Measurements from ENCODE around the gene RBM15. TPM values are rescaled to one million over a fixed set of nuclear protein-coding genes. Genes with fewer than 3 reads are reported as not detected.

RBM15 gene
- total and polyA plus RNA-seq, 2 of the 13 experiments (the other 11 are each of a cell fraction or from before 2014, with no cell fraction given), result 13.5 to 36.4 TPM

DNA sequence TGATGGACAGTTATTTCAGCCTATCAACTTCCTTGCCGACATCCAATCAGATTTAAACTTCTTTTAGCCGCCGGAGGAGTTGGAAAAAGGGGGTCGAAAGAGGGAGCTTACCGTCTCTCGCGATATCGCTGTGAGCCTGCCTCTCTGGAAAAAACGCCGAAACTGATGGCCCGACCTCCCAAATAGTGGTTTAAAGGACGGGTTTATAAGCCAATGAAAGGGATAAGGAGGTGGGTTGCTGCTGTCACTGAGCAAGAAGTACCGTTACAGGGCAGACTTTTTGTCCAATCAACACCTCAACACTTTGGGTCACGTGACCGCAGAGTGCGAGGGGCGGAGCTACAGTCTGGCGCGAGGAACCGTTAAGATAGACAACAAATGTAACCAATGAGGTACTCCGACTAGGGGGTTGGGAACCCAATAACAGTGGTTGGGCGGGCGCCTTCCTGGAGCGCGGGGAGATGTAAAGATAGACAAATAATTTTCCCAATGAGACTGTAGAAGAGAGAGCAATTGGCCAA is at the start of gene RBM15 (continued):
- TF ChIP-seq, protein P1, sequence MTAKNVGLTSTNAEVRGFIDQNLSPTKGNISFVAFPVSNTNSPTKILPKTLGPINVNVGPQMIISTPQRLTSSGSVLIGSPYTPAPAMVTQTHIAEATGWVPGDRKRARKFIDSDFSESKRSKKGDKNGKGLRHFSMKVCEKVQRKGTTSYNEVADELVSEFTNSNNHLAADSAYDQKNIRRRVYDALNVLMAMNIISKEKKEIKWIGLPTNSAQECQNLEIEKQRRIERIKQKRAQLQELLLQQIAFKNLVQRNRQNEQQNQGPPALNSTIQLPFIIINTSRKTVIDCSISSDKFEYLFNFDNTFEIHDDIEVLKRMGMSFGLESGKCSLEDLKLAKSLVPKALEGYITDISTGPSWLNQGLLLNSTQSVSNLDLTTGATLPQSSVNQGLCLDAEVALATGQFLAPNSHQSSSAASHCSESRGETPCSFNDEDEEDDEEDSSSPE (CRISPR knock-in tag; IDR thresholded peaks at IDR 0.05), result peak; percentile 94
- TF ChIP-seq, protein P2, sequence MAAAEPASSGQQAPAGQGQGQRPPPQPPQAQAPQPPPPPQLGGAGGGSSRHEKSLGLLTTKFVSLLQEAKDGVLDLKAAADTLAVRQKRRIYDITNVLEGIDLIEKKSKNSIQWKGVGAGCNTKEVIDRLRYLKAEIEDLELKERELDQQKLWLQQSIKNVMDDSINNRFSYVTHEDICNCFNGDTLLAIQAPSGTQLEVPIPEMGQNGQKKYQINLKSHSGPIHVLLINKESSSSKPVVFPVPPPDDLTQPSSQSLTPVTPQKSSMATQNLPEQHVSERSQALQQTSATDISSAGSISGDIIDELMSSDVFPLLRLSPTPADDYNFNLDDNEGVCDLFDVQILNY (CRISPR knock-in tag; conservative IDR thresholded peaks at IDR 0.05), result peak; percentile 78
- peak; percentile 84 for TF ChIP-seq ATF1 (CRISPR knock-in tag; IDR thresholded peaks at IDR 0.05)
- TF ChIP-seq RAD51 (IDR thresholded peaks at IDR 0.05; ENCODE audit: borderline replicate concordance), result peak; percentile 99
- TF ChIP-seq ZNF124 (CRISPR knock-in tag; IDR thresholded peaks at IDR 0.05), result no peak

DNA sequence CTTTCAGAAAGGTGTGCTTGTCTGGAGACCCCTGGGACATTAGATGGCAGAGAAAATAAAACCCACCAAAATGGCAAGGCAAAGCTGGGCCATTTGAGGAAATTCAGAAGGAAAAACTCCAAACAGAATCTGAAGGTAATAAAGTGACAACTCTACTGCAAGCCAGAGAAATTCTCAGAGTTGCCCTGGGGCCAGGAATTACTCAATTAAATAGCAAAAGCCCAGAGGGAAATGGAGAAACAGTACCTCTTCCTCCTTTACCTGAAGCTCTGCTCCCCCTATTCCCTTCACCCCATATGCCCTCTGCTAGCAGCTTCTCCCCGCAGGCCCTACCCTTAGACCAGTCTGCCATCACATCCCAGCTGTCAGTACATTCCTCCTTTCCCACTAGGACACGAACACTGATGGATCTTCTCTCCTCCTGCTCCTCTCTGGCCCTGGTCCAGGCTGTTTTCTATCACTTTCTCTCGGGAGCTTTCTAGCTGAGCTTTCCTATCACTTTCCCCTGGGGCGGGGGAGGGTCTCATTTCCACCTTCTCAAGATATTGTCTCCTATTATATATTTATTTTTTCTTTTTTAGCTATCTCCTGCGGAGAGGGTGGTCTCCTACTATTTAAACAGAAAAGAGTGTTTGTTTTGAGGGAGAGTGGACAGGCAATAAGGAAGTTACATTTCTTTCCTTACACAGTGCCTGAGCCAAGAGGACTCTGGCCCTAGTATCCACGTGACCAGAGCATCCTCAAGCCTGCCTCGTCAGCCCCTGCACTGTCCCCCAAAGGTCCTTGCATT is 47.7 kb upstream of the RBM15 start:
- Histone ChIP-seq H3K9ac (ENCODE audit: insufficient read depth, low read depth, low read length) (no peak overlapping the region), H3K9me3 (ENCODE audit: low read length) (no peaks in the 10 kb centered on the region), H3K4me2 (ENCODE audit: low read depth, low read length) (no peak overlapping the region), H3K79me2 (ENCODE audit: insufficient read depth, low read length) (no peaks in the 10 kb centered on the region), H3K4me1 (ENCODE audit: insufficient read depth, low read length) (peaks cover 7% of the 10 kb centered on the region; the same call in 1 of the 2 replicates), H3K27me3 (ENCODE audit: control insufficient read depth in 1 of 2, insufficient read depth in 2 of 2, low read length in 2 of 2) (peaks cover 0 to 6% of the 10 kb centered on the region in 2 experiments; a peak in 2 of 5 replicates), H2AFZ (ENCODE audit: low read length) (no peak overlapping the region), H3K4me3 (replicated peaks in 1 of 3; ENCODE audit: insufficient read depth in 1 of 3, low read depth in 2 of 3, low read length in 3 of 3) (no peak overlapping the region), H3K36me3 (replicated peaks in 1 of 2; ENCODE audit: control insufficient read depth in 1 of 2, insufficient read depth in 2 of 2, low read length in 2 of 2) (no peaks in the 10 kb centered on the region), H4K20me1 (ENCODE audit: insufficient read depth, low read length) (no peaks in the 10 kb centered on the region), H3K27ac (ENCODE audit: extremely low read length, insufficient read depth, low read length) (no peak overlapping the region)
- ChIA-PET POLR2A (no interaction called here), CTCF (ENCODE audit: low intra/inter-chr PET ratio, low total read pairs) (no interaction called here)
- intact Hi-C loops (cut with micrococcal nuclease; ENCODE audit: unreplicated experiment), result no loop called here
- in situ Hi-C loops (cut with HindIII; ENCODE audit: extremely low pct_ligation_motif_present, low pct_unique_long_range_greater_than_20kb), result no loop called here
- no peak for FAIRE-seq
- no peak for DNase-seq (ENCODE audit: low spot score)
- ATAC-seq, result no peak
- 3% methylated on average over 7 of the region's 7 CpGs for WGBS (ENCODE audit: low lambda C conversion rate)
- no TSS peak for BruUV-seq (replicated peaks)
- TF ChIP-seq SNAI1 (CRISPR knock-in tag; IDR thresholded peaks at IDR 0.05; ENCODE audit: borderline replicate concordance) (no peak), ZNF296 (CRISPR knock-in tag; conservative IDR thresholded peaks at IDR 0.05) (no peak), HNRNPL (IDR thresholded peaks at IDR 0.05; ENCODE audit: low read depth, low read length) (no peak), ZBTB38 (CRISPR knock-in tag; IDR thresholded peaks at IDR 0.05) (no peak)
- TF ChIP-seq, protein P3, sequence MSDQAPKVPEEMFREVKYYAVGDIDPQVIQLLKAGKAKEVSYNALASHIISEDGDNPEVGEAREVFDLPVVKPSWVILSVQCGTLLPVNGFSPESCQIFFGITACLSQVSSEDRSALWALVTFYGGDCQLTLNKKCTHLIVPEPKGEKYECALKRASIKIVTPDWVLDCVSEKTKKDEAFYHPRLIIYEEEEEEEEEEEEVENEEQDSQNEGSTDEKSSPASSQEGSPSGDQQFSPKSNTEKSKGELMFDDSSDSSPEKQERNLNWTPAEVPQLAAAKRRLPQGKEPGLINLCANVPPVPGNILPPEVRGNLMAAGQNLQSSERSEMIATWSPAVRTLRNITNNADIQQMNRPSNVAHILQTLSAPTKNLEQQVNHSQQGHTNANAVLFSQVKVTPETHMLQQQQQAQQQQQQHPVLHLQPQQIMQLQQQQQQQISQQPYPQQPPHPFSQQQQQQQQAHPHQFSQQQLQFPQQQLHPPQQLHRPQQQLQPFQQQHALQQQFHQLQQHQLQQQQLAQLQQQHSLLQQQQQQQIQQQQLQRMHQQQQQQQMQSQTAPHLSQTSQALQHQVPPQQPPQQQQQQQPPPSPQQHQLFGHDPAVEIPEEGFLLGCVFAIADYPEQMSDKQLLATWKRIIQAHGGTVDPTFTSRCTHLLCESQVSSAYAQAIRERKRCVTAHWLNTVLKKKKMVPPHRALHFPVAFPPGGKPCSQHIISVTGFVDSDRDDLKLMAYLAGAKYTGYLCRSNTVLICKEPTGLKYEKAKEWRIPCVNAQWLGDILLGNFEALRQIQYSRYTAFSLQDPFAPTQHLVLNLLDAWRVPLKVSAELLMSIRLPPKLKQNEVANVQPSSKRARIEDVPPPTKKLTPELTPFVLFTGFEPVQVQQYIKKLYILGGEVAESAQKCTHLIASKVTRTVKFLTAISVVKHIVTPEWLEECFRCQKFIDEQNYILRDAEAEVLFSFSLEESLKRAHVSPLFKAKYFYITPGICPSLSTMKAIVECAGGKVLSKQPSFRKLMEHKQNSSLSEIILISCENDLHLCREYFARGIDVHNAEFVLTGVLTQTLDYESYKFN (CRISPR knock-in tag; conservative IDR thresholded peaks at IDR 0.05), result no peak
- TF ChIP-seq, protein P4, sequence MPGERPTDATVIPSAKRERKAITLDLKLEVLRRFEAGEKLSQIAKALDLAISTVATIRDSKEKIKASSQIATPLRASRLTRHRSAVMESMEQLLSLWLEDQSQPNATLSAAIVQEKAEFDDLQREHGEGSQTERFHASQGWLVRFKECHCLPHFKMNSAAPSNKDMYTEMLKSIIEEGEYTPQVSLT (CRISPR knock-in tag; IDR thresholded peaks at IDR 0.05; ENCODE audit: borderline replicate concordance, low read depth), result no peak
- TF ChIP-seq, protein P5, sequence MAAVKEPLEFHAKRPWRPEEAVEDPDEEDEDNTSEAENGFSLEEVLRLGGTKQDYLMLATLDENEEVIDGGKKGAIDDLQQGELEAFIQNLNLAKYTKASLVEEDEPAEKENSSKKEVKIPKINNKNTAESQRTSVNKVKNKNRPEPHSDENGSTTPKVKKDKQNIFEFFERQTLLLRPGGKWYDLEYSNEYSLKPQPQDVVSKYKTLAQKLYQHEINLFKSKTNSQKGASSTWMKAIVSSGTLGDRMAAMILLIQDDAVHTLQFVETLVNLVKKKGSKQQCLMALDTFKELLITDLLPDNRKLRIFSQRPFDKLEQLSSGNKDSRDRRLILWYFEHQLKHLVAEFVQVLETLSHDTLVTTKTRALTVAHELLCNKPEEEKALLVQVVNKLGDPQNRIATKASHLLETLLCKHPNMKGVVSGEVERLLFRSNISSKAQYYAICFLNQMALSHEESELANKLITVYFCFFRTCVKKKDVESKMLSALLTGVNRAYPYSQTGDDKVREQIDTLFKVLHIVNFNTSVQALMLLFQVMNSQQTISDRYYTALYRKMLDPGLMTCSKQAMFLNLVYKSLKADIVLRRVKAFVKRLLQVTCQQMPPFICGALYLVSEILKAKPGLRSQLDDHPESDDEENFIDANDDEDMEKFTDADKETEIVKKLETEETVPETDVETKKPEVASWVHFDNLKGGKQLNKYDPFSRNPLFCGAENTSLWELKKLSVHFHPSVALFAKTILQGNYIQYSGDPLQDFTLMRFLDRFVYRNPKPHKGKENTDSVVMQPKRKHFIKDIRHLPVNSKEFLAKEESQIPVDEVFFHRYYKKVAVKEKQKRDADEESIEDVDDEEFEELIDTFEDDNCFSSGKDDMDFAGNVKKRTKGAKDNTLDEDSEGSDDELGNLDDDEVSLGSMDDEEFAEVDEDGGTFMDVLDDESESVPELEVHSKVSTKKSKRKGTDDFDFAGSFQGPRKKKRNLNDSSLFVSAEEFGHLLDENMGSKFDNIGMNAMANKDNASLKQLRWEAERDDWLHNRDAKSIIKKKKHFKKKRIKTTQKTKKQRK (IDR thresholded peaks at IDR 0.05; ENCODE audit: low read length), result no peak

Measured in HepG2 (cell line).